ENCODE data around the gene EDN3.

Gene EDN3

GRCh38 chr20:59308493-59309201 lies 8.2 kb downstream of the EDN3 start:
- no peak for DNase-seq (ENCODE audit: low read depth)

DNA sequence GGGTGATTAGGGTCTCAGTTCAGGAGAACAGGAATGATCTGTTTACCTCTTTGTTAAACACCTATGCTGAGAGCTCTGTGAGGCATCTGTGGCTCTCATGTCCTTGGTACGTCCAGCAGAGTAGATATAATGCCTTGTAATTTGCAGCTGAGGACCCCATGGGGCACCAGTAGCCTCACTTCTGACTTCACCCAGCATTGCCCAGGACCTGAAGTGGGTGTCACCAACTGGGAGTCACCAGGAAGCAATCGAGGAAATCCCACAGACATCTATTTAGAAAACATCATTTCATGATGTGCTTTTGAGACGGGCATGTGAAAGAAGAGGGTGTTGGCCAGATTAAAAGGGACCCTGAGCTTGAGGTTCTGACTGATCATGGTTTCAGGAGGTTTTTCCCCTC lies 8.8 kb downstream of the EDN3 start:
- DNase-seq (ENCODE audit: low read depth): no peak

GRCh38 chr20:59314997-59315396 lies 14.6 kb downstream of the EDN3 start:
- no peak for DNase-seq (ENCODE audit: low read depth)

DNA sequence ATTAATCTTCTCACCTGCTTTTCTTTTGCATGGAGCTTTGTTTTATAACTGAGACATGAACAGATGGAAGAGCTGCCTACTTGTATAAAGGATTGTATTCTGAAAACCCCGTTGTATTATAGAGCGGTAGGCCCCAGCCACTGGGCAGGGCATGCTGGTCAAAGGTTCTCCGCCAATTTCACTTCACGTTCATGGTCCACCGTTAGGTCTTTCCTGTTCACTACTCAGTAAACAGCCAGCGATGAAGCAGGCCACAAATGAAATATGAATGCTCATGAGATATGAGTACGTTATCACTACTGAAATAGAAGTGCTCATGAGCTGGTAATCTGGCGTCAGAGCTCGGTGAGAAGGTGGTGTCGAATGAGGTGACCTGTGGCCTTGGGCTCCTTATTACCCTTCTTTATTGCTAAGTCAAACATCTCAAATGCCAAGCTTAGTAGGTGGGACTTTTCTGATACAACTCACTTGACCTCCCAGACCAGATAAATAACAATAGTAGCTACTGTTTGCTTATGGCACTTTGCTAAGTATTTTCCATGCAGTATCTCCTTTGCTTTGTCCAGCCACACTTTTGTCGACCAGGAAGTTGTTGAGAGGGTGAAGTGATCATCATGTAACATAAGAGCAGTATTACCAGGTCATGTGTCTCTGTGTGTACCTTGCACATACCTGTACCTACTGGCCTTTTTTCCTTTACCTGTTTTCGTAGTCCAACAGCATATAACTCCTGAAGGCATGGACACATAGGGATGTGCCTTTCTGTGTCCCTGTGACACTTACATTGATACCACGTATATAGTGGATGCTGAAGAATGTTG lies 16.7 kb downstream of the EDN3 start:
- no peak for DNase-seq (ENCODE audit: low read depth)

DNA sequence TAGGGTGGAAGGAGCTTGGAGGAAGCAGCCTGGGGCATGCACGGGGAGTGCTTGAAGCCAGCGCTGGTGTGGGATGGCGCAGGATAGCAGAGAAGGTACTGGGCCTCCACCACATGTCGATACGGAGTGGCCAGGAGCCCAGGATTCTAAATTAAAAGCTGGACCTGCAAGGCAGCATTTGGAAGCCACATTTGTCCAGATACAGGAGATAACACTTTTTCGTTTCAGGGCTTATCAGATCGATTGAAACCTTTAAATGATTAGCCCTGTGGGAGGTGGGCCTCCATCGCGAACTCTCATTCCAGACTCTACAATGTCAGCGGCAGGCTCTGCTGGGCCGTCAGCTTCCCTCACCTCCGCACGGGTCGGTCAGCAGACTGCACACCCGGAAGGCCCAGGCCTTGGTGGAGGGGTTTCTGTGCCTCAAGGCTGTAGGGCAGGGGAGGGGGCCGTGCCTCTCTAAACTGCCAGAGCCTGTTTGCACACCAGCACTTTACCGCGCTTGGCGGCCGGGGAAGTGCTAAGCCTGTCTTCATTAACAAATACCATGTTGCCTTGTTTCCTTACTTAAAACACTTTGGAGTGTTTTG lies 17.9 kb downstream of the EDN3 start:
- DNase-seq (ENCODE audit: low read depth): no peak

DNA sequence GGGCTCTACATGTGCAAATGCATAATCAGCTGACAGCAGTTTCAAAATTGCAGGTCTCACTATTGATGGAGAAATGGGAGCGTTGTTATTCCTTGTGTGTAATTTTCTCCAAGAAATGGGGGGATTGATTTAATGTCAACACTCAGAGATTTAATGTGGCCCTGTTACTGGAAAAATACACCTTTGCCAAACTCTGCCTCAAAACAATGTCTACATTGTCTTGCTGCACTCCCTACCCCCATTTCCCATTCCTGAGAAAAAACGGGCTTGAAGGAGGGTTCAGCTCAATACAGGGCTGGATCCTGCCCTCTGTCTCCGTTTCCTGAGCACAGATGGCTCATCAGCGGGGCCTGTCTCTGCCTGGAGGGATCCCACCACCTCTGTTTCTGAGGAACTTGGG lies 18.4 kb downstream of the EDN3 start:
- DNase-seq (ENCODE audit: low read depth): no peak

GRCh38 chr20:59320426-59320825 lies 20.0 kb downstream of the EDN3 start:
- no peak for DNase-seq (ENCODE audit: low read depth)

DNA sequence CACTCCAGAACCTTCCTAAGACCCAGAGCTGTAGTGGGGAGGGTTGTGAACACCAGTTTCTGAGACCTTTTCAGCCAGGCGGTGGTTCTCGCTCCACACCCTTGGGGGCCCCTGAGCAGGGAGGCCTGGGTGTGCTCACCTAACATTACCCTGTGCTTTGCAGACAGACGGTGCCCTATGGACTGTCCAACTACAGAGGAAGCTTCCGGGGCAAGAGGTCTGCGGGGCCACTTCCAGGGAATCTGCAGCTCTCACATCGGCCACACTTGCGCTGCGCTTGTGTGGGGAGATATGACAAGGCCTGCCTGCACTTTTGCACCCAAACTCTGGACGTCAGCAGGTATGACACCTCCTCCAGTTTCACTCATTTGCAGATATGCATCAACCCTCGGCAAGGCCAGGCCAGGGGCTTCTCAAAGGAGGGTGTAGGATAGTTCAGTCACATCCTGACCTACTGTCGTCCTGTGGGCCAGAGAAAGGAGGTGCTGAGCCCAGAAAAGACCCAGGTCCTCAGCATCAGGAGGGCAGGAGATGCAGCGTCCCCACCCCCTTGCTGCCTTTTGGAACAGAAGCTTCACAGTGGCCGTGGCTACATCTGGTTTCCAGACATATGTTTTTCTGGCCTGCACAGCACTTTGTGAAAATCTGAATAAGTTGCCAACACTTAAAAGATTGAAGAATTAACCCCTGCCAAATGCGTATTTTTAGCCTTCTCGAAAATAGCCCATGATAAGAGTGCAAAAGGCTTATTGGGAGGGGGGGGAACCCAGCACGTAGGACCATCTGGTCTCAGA lies 20.6 kb downstream of the EDN3 start:
- no peak for DNase-seq (ENCODE audit: low read depth)

GRCh38 chr20:59322081-59322480 lies 21.7 kb downstream of the EDN3 start:
- no peak for DNase-seq (ENCODE audit: low read depth)

- DNase-seq (ENCODE audit: low read depth): no peak
Observed at GRCh38 chr20:59322585-59323454, 22.4 kb downstream of the EDN3 start.

- no peak for DNase-seq (ENCODE audit: low read depth)
Observed at GRCh38 chr20:59323731-59324130, 23.3 kb downstream of the EDN3 start.

DNA sequence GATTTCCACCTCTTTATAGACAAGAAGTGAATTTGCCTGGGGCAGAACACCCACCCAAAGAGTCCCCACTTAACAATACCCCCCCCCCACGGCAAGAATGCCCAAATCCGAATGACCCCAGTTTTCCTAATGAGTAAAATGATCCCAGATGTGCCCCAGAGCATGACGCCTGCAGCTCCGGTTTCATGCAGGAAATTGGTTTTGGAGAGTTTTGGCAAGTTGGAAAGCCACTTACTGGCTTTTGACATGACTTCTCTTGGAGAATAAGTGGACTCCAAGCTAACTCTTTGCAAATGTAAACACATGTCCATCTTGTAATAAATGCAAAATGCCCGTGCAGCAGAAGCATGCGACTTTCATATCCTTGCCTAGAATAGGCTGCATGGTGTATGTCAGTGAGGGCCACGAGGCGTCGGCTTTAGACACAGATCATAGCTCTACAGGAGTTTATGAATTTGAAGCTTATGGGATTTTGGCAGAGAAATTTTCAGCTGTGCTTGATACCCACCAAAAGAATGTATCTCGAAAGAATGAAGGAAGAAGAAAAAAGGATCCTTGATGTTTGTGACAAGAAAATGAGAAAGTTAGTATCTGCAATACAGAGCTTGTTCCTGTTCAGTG lies 24.2 kb downstream of the EDN3 start:
- no peak for DNase-seq (ENCODE audit: low read depth)

GRCh38 chr20:59325142-59325523 lies 24.7 kb downstream of the EDN3 start:
- no peak for DNase-seq (ENCODE audit: low read depth)

DNA sequence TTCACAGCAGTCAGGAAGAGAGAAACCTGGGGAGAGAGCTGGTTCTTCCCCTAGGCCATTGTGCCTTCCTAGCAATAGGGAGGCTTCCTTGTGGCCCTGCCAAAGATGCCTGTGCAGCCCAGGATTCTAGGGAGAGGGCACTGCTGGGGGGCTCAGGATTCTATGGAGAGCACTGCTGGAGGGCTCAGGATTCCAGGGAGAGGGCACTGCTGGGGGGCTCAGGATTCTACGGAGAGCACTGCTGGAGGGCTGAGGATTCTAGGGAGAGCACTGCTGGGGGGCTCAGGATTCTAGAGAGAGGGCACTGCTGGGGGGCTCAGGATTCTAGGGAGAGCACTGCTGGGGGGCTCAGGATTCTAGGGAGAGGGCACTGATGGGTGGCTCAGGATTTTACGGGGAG lies 25.8 kb downstream of the EDN3 start:
- DNase-seq (ENCODE audit: low read depth): no peak

DNA sequence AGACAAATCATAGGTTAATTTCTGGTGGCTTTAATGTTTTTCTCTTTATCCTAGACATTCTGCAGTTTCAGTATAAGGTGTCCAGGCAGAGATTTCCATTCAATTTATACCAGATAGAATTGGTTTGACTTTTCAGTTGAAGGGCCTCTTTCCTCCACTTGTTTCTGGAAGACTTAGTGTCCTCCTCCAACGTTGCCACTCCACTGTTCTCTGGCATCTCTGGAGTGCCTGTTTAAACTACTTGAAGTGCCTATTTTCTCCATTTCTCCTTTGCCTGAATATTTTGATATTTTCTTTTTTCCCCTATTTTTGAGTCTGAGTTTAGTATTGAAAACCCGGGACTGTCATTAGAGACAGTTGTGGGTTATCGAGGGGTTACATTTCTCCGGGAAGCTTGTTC lies 27.7 kb downstream of the EDN3 start:
- no peak for DNase-seq (ENCODE audit: low read depth)

DNA sequence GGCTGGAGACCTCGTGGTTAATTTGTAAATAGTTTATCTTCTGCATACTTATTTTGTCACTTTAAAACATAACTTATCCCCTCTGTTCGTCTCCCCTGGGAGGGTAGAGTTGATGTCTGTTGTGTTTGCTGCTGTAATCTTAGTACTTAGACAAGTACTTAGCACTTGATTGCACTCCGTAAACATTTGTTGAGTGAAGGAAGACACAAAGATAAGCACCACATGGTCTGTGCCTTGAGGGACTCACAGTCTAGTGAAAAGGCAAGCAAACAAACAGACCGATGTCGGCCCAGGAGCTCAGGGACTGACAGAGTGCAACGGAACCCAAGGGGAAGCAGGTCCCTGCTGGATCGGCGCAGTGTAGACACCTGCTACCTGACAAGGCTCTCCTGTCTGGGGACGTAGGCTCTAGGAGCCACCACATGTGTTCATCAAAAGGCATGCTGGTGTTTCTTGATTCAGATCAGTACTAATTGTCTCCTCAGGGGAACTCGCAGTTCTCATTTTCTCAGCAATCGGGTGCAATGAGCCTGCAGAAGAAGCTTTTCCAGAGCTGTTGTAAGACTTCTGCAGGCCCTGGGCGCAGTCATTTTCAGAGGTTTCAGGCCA lies 31.4 kb downstream of the EDN3 start:
- DNase-seq (ENCODE audit: low read depth): no peak

GRCh38 chr20:59333260-59333845 lies 32.9 kb downstream of the EDN3 start:
- no peak for DNase-seq (ENCODE audit: low read depth)

GRCh38 chr20:59333951-59334350 lies 33.5 kb downstream of the EDN3 start:
- DNase-seq (ENCODE audit: low read depth): no peak

- no peak for DNase-seq (ENCODE audit: low read depth)
Observed at GRCh38 chr20:59334651-59335300, 34.4 kb downstream of the EDN3 start.

DNA sequence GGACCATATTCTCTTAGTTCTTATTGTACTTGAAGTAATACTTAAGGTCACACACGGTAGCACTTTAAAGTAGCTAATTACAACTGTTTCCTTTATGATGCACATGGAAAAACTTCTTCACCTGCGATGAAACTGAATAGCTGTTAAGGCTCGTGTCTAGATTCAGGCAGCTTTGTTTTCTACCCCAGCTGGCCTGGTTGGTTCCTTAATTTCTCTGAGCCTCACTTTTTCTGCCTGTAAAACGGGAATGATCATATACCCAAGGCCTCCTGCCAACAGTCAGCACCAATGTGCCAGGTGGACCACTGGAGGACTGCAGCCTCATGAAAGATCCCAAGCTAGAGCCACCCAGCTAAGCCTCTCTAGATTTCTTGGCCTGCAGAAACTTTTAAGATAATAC lies 35.0 kb downstream of the EDN3 start:
- no peak for DNase-seq (ENCODE audit: low read depth)

All from non-pigmented ciliary epithelial cell (primary cell).